GM04504 (cell line): ENCODE data around the gene TMEM255B.
A peak's percentile ranks its signal among the peaks of the same experiment; 100 is the strongest.
"Not testable (repeated sequence)": the region's sequence is repeated elsewhere in the genome, so short reads cannot be mapped to it uniquely, and the experiment has no call there.

ENCODE experiments used
- DNase-seq: peaks from one replicate; pipeline ENCODE4 v3.0.0-alpha.2; 2012; ENCODE audit warnings: low read depth

Gene TMEM255B

GRCh38 chr13:113787694-113788093 is 28.7 kb downstream of the TMEM255B start:
- DNase-seq, result no peak

- DNase-seq, result no peak
These were observed 29.5 kb downstream of the TMEM255B start for GRCh38 chr13:113788413-113789135.

- no peak for DNase-seq
These were observed 30.1 kb downstream of the TMEM255B start for GRCh38 chr13:113789167-113789566.

GRCh38 chr13:113789931-113790330 is 30.9 kb downstream of the TMEM255B start:
- not testable (repeated sequence) for DNase-seq

GRCh38 chr13:113791226-113791625 is 32.2 kb downstream of the TMEM255B start:
- no peak for DNase-seq

- no peak for DNase-seq
These were observed 32.7 kb downstream of the TMEM255B start for GRCh38 chr13:113791761-113792160.

- DNase-seq, result no peak
These were observed 33.3 kb downstream of the TMEM255B start for GRCh38 chr13:113792236-113792770.

- DNase-seq, result no peak
These were observed 34.1 kb downstream of the TMEM255B start for GRCh38 chr13:113792886-113793717.

- DNase-seq, result no peak
These were observed 34.7 kb downstream of the TMEM255B start for GRCh38 chr13:113793718-113794085.

- DNase-seq, result no peak
These were observed 35.1 kb downstream of the TMEM255B start for GRCh38 chr13:113794086-113794485.

- no peak for DNase-seq
These were observed 35.7 kb downstream of the TMEM255B start for GRCh38 chr13:113794764-113795173.

- DNase-seq, result not testable (repeated sequence)
These were observed 36.3 kb downstream of the TMEM255B start for GRCh38 chr13:113795362-113795761.

- DNase-seq, result no peak
These were observed 37.4 kb downstream of the TMEM255B start for GRCh38 chr13:113796211-113796963.

- no peak for DNase-seq
These were observed 38.1 kb downstream of the TMEM255B start for GRCh38 chr13:113796964-113797676.

- DNase-seq, result no peak
These were observed 39.3 kb downstream of the TMEM255B start for GRCh38 chr13:113798200-113798811.

GRCh38 chr13:113800576-113800926 is 41.5 kb downstream of the TMEM255B start:
- DNase-seq, result no peak

GRCh38 chr13:113801289-113801961 is 42.4 kb downstream of the TMEM255B start:
- DNase-seq, result no peak

GRCh38 chr13:113802090-113802531 is 43.1 kb downstream of the TMEM255B start:
- DNase-seq, result peak; percentile 57

- DNase-seq, result no peak
These were observed 43.7 kb downstream of the TMEM255B start for GRCh38 chr13:113802761-113803160.

- DNase-seq, result no peak
These were observed 44.5 kb downstream of the TMEM255B start for GRCh38 chr13:113803409-113804016.
